ENCODE results near the gene QPCT. TPM values are rescaled to one million over a fixed set of nuclear protein-coding genes. Genes with fewer than 3 reads are reported as not detected.

Gene QPCT
- total RNA-seq, 1 donor from 2014 or later = 7.9 TPM

Other genes starting within 250 kb of the QPCT start
- 28.7 TPM for gene EIF2AK2, start 187.7 kb upstream of the QPCT start, total RNA-seq
- not detected for gene SULT6B1, start 156.0 kb upstream of the QPCT start, total RNA-seq
- gene CEBPZOS, start 148.1 kb upstream of the QPCT start, total RNA-seq = 45.9 TPM
- gene CEBPZ, start 113.0 kb upstream of the QPCT start, total RNA-seq = 29.2 TPM
- gene NDUFAF7, start 113.0 kb upstream of the QPCT start, total RNA-seq = 11.4 TPM
- 23.9 TPM for gene PRKD3, start 19.8 kb upstream of the QPCT start, total RNA-seq

All from mucosa of gallbladder (tissue), 1 donor.